Upper lobe of left lung (tissue), 4 donors: Measurements from ENCODE around the gene ATP2A3.

ENCODE experiments used
- EP300 ChIP-seq, 4 donors: sonication (generic); formaldehyde crosslinking; IDR thresholded peaks; one replicate each; pipeline ENCODE4 v1.5.1; 2017; ENCODE audit warnings: antibody characterized with exemption in 4 of 4, control low read depth in 2 of 4
- POLR2A ChIP-seq, 4 donors: fragments of 450-650 bp; IDR thresholded peaks; one replicate each; pipeline ENCODE4 v1.5.1; 2016 to 2017; ENCODE audit warnings: antibody characterized with exemption in 4 of 4, mild to moderate bottlenecking in 2 of 4
- POLR2AphosphoS5 ChIP-seq, 2 donors: sonication (generic); formaldehyde crosslinking; IDR thresholded peaks; one replicate each; pipeline ENCODE4 v1.5.1; 2017; ENCODE audit warnings: antibody characterized with exemption in 2 of 2
- TF ChIP-seq, protein P1 (sequence below), 6 experiments: fragments of 450-650 bp in 4 of 6; fragments of 200-600 bp in 2 of 6; sonication (generic) in 2 of 6; IDR thresholded peaks; one replicate each; pipeline ENCODE4 v1.5.1; 2016 to 2019; ENCODE audit warnings: antibody characterized with exemption in 6 of 6

- TF ChIP-seq, protein P1, sequence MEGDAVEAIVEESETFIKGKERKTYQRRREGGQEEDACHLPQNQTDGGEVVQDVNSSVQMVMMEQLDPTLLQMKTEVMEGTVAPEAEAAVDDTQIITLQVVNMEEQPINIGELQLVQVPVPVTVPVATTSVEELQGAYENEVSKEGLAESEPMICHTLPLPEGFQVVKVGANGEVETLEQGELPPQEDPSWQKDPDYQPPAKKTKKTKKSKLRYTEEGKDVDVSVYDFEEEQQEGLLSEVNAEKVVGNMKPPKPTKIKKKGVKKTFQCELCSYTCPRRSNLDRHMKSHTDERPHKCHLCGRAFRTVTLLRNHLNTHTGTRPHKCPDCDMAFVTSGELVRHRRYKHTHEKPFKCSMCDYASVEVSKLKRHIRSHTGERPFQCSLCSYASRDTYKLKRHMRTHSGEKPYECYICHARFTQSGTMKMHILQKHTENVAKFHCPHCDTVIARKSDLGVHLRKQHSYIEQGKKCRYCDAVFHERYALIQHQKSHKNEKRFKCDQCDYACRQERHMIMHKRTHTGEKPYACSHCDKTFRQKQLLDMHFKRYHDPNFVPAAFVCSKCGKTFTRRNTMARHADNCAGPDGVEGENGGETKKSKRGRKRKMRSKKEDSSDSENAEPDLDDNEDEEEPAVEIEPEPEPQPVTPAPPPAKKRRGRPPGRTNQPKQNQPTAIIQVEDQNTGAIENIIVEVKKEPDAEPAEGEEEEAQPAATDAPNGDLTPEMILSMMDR (IDR thresholded peaks at IDR 0.05), result no peak
- TF ChIP-seq POLR2AphosphoS5 (IDR thresholded peaks at IDR 0.05) (no peak), POLR2A (IDR thresholded peaks at IDR 0.05) (no peak), EP300 (IDR thresholded peaks at IDR 0.05) (no peak)
Observed at GRCh38 chr17:3887804-3888203, 76.4 kb downstream of the ATP2A3 start.
